DND-41 (cell line): Measurements from ENCODE around the gene MYO1B.

Experiments
- CTCF ChIP-seq: IDR thresholded peaks from 2 replicates; pipeline ENCODE4 v1.5.1; 2012; ENCODE audit warnings: borderline replicate concordance, low read length, moderate library complexity, mild to moderate bottlenecking; ENCODE audit not compliant: poor library complexity, severe bottlenecking; ENCODE audit errors: extremely low read depth
- EZH2 ChIP-seq: IDR thresholded peaks from 3 replicates; pipeline ENCODE4 v1.6.1; 2012; ENCODE audit warnings: borderline replicate concordance, low read depth, mild to moderate bottlenecking, moderate library complexity, low read length, inconsistent platforms; ENCODE audit not compliant: severe bottlenecking

GRCh38 chr2:191268596-191268995 lies 23.4 kb downstream of the MYO1B start:
- no peak for TF ChIP-seq CTCF
- TF ChIP-seq EZH2: no peak
